ENCODE results near the gene CEP104. TPM values are rescaled to one million over a fixed set of nuclear protein-coding genes. Genes with fewer than 3 reads are reported as not detected.

Gene CEP104
- polyA plus RNA-seq, 1 donor from 2014 or later, result 8.1 TPM

GRCh38 chr1:3898994-3899753 lies 42.2 kb upstream of the CEP104 start:
- TF ChIP-seq RAD21 (conservative IDR thresholded peaks at IDR 0.05) (no peak), POLR2AphosphoS5 (IDR thresholded peaks at IDR 0.05) (no peak)
- Histone ChIP-seq H3K79me2 (replicated peaks; ENCODE audit: insufficient read depth, low read length) (peaks cover 47% of the 10 kb centered on the region), H3K4me3 (ENCODE audit: low read length) (peak overlapping the region; percentile 93), H3K9ac (ENCODE audit: low read length) (peak overlapping the region; percentile 89), H3K27ac (ENCODE audit: low read length) (peak overlapping the region; percentile 93), H3K36me3 (ENCODE audit: insufficient read depth, low read length) (no peaks in the 10 kb centered on the region), H4K20me1 (ENCODE audit: insufficient read depth) (no peaks in the 10 kb centered on the region), H3K4me2 (ENCODE audit: low read length) (peak overlapping the region; percentile 60), H3K9me3 (ENCODE audit: low read length) (no peaks in the 10 kb centered on the region), H3K27me3 (ENCODE audit: insufficient read depth, low read depth, low read length) (no peaks in the 10 kb centered on the region), H2AFZ (ENCODE audit: low read depth, low read length) (no peak overlapping the region), H3K9me2 (ENCODE audit: insufficient read depth, low read length) (no peaks in the 10 kb centered on the region), H3F3A (ENCODE audit: insufficient read depth, low read length, poor library complexity, severe bottlenecking) (no peaks in the 10 kb centered on the region)

- Histone ChIP-seq H3K9ac (ENCODE audit: low read length) (no peak overlapping the region), H3K9me2 (ENCODE audit: insufficient read depth, low read length) (no peaks in the 10 kb centered on the region), H3K36me3 (ENCODE audit: insufficient read depth, low read length) (no peaks in the 10 kb centered on the region), H3K27me3 (ENCODE audit: insufficient read depth, low read depth, low read length) (no peaks in the 10 kb centered on the region), H3K27ac (ENCODE audit: low read length) (no peak overlapping the region), H4K20me1 (ENCODE audit: insufficient read depth) (no peaks in the 10 kb centered on the region), H3F3A (ENCODE audit: insufficient read depth, low read length, poor library complexity, severe bottlenecking) (no peaks in the 10 kb centered on the region), H3K79me2 (replicated peaks; ENCODE audit: insufficient read depth, low read length) (peaks cover 54% of the 10 kb centered on the region), H2AFZ (ENCODE audit: low read depth, low read length) (no peak overlapping the region), H3K9me3 (ENCODE audit: low read length) (no peaks in the 10 kb centered on the region), H3K4me2 (ENCODE audit: low read length) (no peak overlapping the region), H3K4me3 (ENCODE audit: low read length) (peak overlapping the region; percentile 93)
- no peak for TF ChIP-seq MXI1 (conservative IDR thresholded peaks at IDR 0.05; ENCODE audit: poor library complexity, severe bottlenecking)
- TF ChIP-seq REST (IDR thresholded peaks at IDR 0.05; ENCODE audit: borderline replicate concordance), result no peak
- TF ChIP-seq POLR2AphosphoS5 (IDR thresholded peaks at IDR 0.05), result no peak
- TF ChIP-seq EP300 (conservative IDR thresholded peaks at IDR 0.05; ENCODE audit: poor library complexity, severe bottlenecking), result no peak
- no peak for TF ChIP-seq EZH2 (IDR thresholded peaks at IDR 0.05; ENCODE audit: borderline replicate concordance, insufficient read depth, low read length, poor library complexity, severe bottlenecking)
- TF ChIP-seq TAF1 (IDR thresholded peaks at IDR 0.05; ENCODE audit: low read depth), result no peak
- TF ChIP-seq CTCF (IDR thresholded peaks at IDR 0.05; ENCODE audit: poor library complexity, severe bottlenecking), result no peak
- no peak for TF ChIP-seq SMC3 (conservative IDR thresholded peaks at IDR 0.05; ENCODE audit: poor library complexity)
- no peak for TF ChIP-seq RAD21 (conservative IDR thresholded peaks at IDR 0.05)
Observed at GRCh38 chr1:3898475-3898735, 41.4 kb upstream of the CEP104 start.

Data from neural cell (in vitro differentiated cells).